PC-3 (cell line): ENCODE measurements around the gene SEMA3B. TPM values are rescaled to one million over a fixed set of nuclear protein-coding genes. Genes with fewer than 3 reads are reported as not detected.

ENCODE experiments used
- ATAC-seq: fragments of 200-7000 bp; cut with Tn5 transposase; 2 replicates; pipeline ENCODE4 v1.9.1; 2020; ENCODE audit warnings: mild to moderate bottlenecking, moderate library complexity
- BruUV-seq: library from RNA; stranded (reverse); fragments of 400-500 nt; replicated peaks from 2 replicates; lab custom pipeline; 2021; lab: Mats Ljungman, UMichigan
- CTCF ChIA-PET: fragments of 300-600 bp; sonication (Branson Sonifier 250); formaldehyde crosslinking; loops from one replicate; lab custom pipeline; 2022; ENCODE audit warnings: antibody characterized with exemption; lab: Charles Lee
- POLR2A ChIA-PET: fragments of 300-600 bp; sonication (Branson Sonifier 250); formaldehyde crosslinking; loops from one replicate; lab custom pipeline; 2022; ENCODE audit warnings: antibody characterized with exemption; ENCODE audit not compliant: unreplicated experiment; lab: Charles Lee
- DNase-seq: peaks from one replicate; pipeline ENCODE4 v3.0.0-alpha.2; 2015
- H2AFZ ChIP-seq: fragments of 300-600 bp; sonication (generic); 2 replicates; pipeline ENCODE4 v1.6.0; 2016; ENCODE audit warnings: antibody characterized with exemption, low read length
- H3F3A ChIP-seq: fragments of 300-600 bp; sonication (generic); one replicate; pipeline ENCODE4 v1.6.0; 2017; ENCODE audit warnings: antibody characterized with exemption, low read length, control low read depth, mild to moderate bottlenecking; ENCODE audit not compliant: unreplicated experiment
- H3K27ac ChIP-seq: fragments of 300-600 bp; sonication (generic); 2 replicates; pipeline ENCODE4 v1.5.1; 2016; ENCODE audit warnings: mild to moderate bottlenecking, low read length
- H3K27me3 ChIP-seq: fragments of 300-600 bp; sonication (generic); 2 replicates; pipeline ENCODE4 v1.6.1; 2016; ENCODE audit warnings: low read length, mixed read lengths
- H3K36me3 ChIP-seq: fragments of 300-600 bp; sonication (generic); 2 replicates; pipeline ENCODE4 v1.6.1; 2016; ENCODE audit warnings: low read depth, mixed run types, low read length, mixed read lengths
- H3K4me1 ChIP-seq: fragments of 300-600 bp; sonication (generic); 2 replicates; pipeline ENCODE4 v1.5.1; 2016; ENCODE audit warnings: low read length; ENCODE audit not compliant: insufficient read depth
- H3K4me2 ChIP-seq: fragments of 300-600 bp; sonication (generic); 2 replicates; pipeline ENCODE4 v1.6.0; 2016; ENCODE audit warnings: low read length
- H3K4me3 ChIP-seq: fragments of 300-600 bp; sonication (generic); 2 replicates; pipeline ENCODE4 v1.5.1; 2016; ENCODE audit warnings: mild to moderate bottlenecking, low read length, mixed read lengths
- H3K79me2 ChIP-seq: fragments of 300-600 bp; sonication (generic); 2 replicates; pipeline ENCODE4 v1.6.1; 2017; ENCODE audit warnings: low read length, mixed read lengths
- H3K9ac ChIP-seq: fragments of 300-600 bp; sonication (generic); 2 replicates; pipeline ENCODE4 v1.6.0; 2016; ENCODE audit warnings: mild to moderate bottlenecking, low read length
- H3K9me2 ChIP-seq: fragments of 300-600 bp; sonication (generic); replicated peaks from 2 replicates; pipeline ENCODE4 v1.6.1; 2016; ENCODE audit warnings: mixed run types, low read length, mixed read lengths
- H3K9me3 ChIP-seq: fragments of 300-600 bp; sonication (generic); 2 replicates; pipeline ENCODE4 v1.6.1; 2016; ENCODE audit warnings: low read length, mixed read lengths
- H4K20me1 ChIP-seq: fragments of 300-600 bp; sonication (generic); 2 replicates; pipeline ENCODE4 v1.6.1; 2016; ENCODE audit warnings: low read length, mixed read lengths
- EZH2 ChIP-seq: fragments of 300-600 bp; sonication (generic); IDR thresholded peaks from one replicate; pipeline ENCODE4 v1.6.1; 2017; ENCODE audit warnings: antibody characterized with exemption, mild to moderate bottlenecking, low read length; ENCODE audit not compliant: unreplicated experiment
- EZH2phosphoT487 ChIP-seq: fragments of 300-600 bp; sonication (generic); IDR thresholded peaks from 2 replicates; pipeline ENCODE4 v1.6.1; 2018; ENCODE audit warnings: mild to moderate bottlenecking, antibody characterized with exemption, low read length, borderline replicate concordance
- intact Hi-C: fragments of 100-400 bp; cut with micrococcal nuclease; formaldehyde crosslinking; loops from 2 replicates; pipeline ENCODE4 v1.9.0; 2023
- total RNA-seq: library from RNA; depleted of rRNA; stranded (reverse); fragments of >200 nt; gene quantifications from 2 replicates; pipeline ENCODE4 v1.2.3, GENCODE V29; 2014
- TF ChIP-seq, protein P1 (sequence below): fragments of 300-600 bp; sonication (generic); conservative IDR thresholded peaks from 2 replicates; pipeline ENCODE4 v1.5.1; 2017; ENCODE audit warnings: antibody characterized with exemption, low read depth, mild to moderate bottlenecking, low read length

The SEMA3B gene
- total RNA-seq, 1 experiment from 2014 or later = 40.1 TPM

DNA sequence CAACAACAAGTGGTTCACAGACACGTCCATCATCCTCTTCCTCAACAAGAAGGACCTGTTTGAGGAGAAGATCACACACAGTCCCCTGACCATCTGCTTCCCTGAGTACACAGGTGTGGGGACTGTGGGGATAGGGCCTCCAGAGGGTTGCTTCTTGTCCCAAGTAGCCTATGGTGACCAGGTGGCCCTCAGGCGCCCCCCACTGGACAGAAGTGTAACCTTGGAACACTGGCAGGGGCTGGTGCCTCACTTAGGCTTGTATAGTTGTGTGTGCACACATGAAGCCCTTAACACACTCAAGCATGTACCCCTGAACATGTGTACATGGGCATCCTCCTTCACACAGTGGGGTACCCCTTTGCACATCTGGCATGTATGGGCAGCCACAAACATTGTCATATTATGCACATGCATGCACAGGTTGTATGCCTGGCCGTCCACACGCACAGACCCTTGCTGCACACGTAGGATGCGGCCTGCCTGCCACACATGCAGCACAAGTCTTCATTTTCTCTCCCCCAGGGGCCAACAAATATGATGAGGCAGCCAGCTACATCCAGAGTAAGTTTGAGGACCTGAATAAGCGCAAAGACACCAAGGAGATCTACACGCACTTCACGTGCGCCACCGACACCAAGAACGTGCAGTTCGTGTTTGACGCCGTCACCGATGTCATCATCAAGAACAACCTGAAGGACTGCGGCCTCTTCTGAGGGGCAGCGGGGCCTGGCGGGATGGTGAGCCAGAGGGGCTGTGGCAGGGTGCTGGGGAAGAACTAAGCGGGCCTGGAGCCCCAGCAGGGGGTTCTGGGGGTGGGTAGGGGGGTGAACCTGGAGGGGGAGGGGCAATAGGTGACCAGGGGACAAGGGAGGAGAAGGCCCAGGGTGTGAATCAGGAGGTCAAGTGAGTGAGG, 11.7 kb upstream of the SEMA3B start:
- ChIA-PET CTCF (no interaction called here), POLR2A (no interaction called here)
- no peaks in the 10 kb centered on the region for H3K9me2 ChIP-seq
- H3K4me3 ChIP-seq = no peak overlapping the region
- intact Hi-C loops = loop anchor here (2.0 kb wide), 1 partner anchor 30 kb away; no protein-coding TSS in a partner anchor
- peaks cover 9% of the 10 kb centered on the region; the same call in 1 of the 2 replicates for H3K4me1 ChIP-seq
- H2AFZ ChIP-seq = no peak overlapping the region
- DNase-seq (peak; percentile 67), ATAC-seq (peak; percentile 26)
- TF ChIP-seq EZH2phosphoT487 = no peak
- TF ChIP-seq EZH2 = no peak
- TF ChIP-seq, protein P1, sequence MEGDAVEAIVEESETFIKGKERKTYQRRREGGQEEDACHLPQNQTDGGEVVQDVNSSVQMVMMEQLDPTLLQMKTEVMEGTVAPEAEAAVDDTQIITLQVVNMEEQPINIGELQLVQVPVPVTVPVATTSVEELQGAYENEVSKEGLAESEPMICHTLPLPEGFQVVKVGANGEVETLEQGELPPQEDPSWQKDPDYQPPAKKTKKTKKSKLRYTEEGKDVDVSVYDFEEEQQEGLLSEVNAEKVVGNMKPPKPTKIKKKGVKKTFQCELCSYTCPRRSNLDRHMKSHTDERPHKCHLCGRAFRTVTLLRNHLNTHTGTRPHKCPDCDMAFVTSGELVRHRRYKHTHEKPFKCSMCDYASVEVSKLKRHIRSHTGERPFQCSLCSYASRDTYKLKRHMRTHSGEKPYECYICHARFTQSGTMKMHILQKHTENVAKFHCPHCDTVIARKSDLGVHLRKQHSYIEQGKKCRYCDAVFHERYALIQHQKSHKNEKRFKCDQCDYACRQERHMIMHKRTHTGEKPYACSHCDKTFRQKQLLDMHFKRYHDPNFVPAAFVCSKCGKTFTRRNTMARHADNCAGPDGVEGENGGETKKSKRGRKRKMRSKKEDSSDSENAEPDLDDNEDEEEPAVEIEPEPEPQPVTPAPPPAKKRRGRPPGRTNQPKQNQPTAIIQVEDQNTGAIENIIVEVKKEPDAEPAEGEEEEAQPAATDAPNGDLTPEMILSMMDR = peak; percentile 89
- H3F3A ChIP-seq = no peaks in the 10 kb centered on the region
- H3K79me2 ChIP-seq = peaks cover 11% of the 10 kb centered on the region
- no peaks in the 10 kb centered on the region for H4K20me1 ChIP-seq
- H3K27ac ChIP-seq = no peak overlapping the region
- no peak overlapping the region for H3K4me2 ChIP-seq
- no peaks in the 10 kb centered on the region for H3K27me3 ChIP-seq
- peaks cover 19% of the 10 kb centered on the region for H3K36me3 ChIP-seq
- no peak overlapping the region for H3K9ac ChIP-seq
- H3K9me3 ChIP-seq = no peaks in the 10 kb centered on the region
- no TSS peak for BruUV-seq

DNA sequence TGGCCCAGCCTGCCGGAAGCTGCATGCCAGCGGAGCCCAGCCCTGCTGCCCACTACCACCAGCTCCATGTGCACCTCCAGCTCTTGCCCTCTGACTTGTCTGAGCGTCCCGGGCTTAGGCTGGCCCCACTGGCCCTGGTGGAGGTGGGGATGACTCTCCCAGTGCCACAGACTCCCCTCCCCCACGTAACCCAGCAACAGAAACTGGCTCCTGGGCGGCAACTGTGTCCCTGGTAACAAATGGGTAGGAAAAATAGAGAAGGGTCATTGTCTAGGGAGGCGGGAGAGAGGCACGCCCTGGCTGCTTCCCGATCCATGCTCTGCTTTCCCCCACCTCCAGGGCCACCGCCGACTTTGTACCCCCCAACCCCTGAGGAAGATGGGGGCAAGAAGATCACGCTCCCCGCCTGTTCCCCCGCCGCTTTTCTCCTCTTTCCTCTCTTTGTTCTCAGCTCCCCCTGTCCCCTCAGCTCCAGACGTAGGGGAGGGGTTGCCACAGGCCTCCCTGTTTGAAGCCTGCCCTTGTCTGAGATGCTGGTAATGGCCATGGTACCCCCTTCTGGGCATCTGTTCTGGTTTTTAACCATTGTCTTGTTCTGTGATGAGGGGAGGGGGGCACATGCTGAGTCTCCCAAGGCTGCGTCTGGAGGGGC, 10.8 kb upstream of the SEMA3B start:
- intact Hi-C loops = no loop called here
- CTCF ChIA-PET = interaction anchor here (1.3 kb wide), 1 partner anchor 32 kb away, joined by 8 read pairs; no protein-coding TSS in a partner anchor

More for the DNA sequence above, 10.8 kb upstream of the SEMA3B start:
- TF ChIP-seq EZH2 (no peak), EZH2phosphoT487 (no peak)
- TF ChIP-seq, protein P1 = no peak
- no peak overlapping the region for H3K27ac ChIP-seq
- POLR2A ChIA-PET = interaction anchor here (0.6 kb wide), 1 partner anchor 163 kb away, joined by 10 read pairs; no protein-coding TSS in a partner anchor
- peaks cover 15% of the 10 kb centered on the region for H3K36me3 ChIP-seq
- H3K9ac ChIP-seq = no peak overlapping the region
- DNase-seq (no peak), ATAC-seq (no peak)
- peaks cover 2% of the 10 kb centered on the region; the same call in 1 of the 2 replicates for H3K79me2 ChIP-seq
- H3K4me1 ChIP-seq = peaks cover 8% of the 10 kb centered on the region; the same call in 1 of the 2 replicates
- no peaks in the 10 kb centered on the region for H3K9me3 ChIP-seq
- no peaks in the 10 kb centered on the region for H3F3A ChIP-seq
- H2AFZ ChIP-seq = no peak overlapping the region
- H3K4me3 ChIP-seq = no peak overlapping the region
- no peak overlapping the region for H3K4me2 ChIP-seq
- no TSS peak for BruUV-seq
- no peaks in the 10 kb centered on the region for H3K9me2 ChIP-seq
- no peaks in the 10 kb centered on the region for H3K27me3 ChIP-seq
- no peaks in the 10 kb centered on the region for H4K20me1 ChIP-seq
